ENCODE data around the gene PPA2. TPM values are rescaled to one million over a fixed set of nuclear protein-coding genes. Genes with fewer than 3 reads are reported as not detected.

The PPA2 gene
- total and polyA plus RNA-seq, 2 experiments from 2014 or later, result 58.4 to 63.7 TPM

DNA sequence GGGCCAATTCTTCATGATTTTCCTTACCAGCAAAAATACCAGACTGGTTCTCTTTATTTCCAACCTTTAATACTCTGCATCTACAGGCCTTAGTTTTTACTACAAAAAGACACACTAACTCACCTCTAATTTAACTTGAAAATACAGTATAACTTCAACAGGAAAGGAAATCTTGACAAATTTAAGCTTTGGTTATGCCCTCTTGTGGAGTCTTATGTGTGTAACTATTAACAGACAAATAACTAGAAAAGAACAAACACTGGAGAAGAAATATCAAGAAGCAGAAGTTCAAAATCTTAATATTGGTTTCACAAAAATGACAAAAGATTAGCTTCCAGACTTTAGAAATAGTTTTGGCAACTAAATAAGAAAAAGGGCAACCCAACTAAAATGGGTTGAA is 33.0 kb downstream of the PPA2 start (continued):
- TF ChIP-seq ZNF462 (CRISPR knock-in tag; IDR thresholded peaks at IDR 0.05) (no peak), ZNF114 (CRISPR knock-in tag; IDR thresholded peaks at IDR 0.05) (no peak), CREB1 (CRISPR knock-in tag; IDR thresholded peaks at IDR 0.05; ENCODE audit: low read depth) (no peak), NANOG (IDR thresholded peaks at IDR 0.05; ENCODE audit: borderline replicate concordance) (no peak)

GRCh38 chr4:105437637-105438036 is 36.2 kb downstream of the PPA2 start:
- H3K27me3 Mint-ChIP-seq (ENCODE audit: insufficient read depth, low read depth, poor library complexity), result no peaks in the 10 kb centered on the region
- H3K27ac Mint-ChIP-seq, result no peak overlapping the region
- H3K4me3 ChIP-seq, result no peak overlapping the region
- H3K27ac ChIP-seq (ENCODE audit: low read depth), result no peak overlapping the region
- no peak overlapping the region for H2AFZ ChIP-seq
- H3K4me2 ChIP-seq, result no peak overlapping the region
- DNase-seq (ENCODE audit: low spot score) (no peak), ATAC-seq (no peak)
- H3K36me3 ChIP-seq (ENCODE audit: insufficient read depth), result no peaks in the 10 kb centered on the region; the same call in 1 of the 2 replicates
- H3K4me1 ChIP-seq (ENCODE audit: insufficient read depth), result no peaks in the 10 kb centered on the region
- no peaks in the 10 kb centered on the region for H3F3A ChIP-seq (replicated peaks; ENCODE audit: low read depth)
- H3K9me2 ChIP-seq (ENCODE audit: insufficient read depth), result no peaks in the 10 kb centered on the region
- no peaks in the 10 kb centered on the region for H3K4me1 Mint-ChIP-seq
- H3K36me3 Mint-ChIP-seq (ENCODE audit: low read depth), result peaks cover 46% of the 10 kb centered on the region
- no peak overlapping the region for H3K4me3 Mint-ChIP-seq
- no peaks in the 10 kb centered on the region for H3K79me2 ChIP-seq (replicated peaks; ENCODE audit: insufficient read depth)
- peaks cover 6% of the 10 kb centered on the region for H4K20me1 ChIP-seq (replicated peaks; ENCODE audit: insufficient read depth)
- no peaks in the 10 kb centered on the region for H3K9me3 Mint-ChIP-seq
- no peaks in the 10 kb centered on the region for H3K27me3 ChIP-seq (ENCODE audit: insufficient read depth)
- TF ChIP-seq, protein P1, sequence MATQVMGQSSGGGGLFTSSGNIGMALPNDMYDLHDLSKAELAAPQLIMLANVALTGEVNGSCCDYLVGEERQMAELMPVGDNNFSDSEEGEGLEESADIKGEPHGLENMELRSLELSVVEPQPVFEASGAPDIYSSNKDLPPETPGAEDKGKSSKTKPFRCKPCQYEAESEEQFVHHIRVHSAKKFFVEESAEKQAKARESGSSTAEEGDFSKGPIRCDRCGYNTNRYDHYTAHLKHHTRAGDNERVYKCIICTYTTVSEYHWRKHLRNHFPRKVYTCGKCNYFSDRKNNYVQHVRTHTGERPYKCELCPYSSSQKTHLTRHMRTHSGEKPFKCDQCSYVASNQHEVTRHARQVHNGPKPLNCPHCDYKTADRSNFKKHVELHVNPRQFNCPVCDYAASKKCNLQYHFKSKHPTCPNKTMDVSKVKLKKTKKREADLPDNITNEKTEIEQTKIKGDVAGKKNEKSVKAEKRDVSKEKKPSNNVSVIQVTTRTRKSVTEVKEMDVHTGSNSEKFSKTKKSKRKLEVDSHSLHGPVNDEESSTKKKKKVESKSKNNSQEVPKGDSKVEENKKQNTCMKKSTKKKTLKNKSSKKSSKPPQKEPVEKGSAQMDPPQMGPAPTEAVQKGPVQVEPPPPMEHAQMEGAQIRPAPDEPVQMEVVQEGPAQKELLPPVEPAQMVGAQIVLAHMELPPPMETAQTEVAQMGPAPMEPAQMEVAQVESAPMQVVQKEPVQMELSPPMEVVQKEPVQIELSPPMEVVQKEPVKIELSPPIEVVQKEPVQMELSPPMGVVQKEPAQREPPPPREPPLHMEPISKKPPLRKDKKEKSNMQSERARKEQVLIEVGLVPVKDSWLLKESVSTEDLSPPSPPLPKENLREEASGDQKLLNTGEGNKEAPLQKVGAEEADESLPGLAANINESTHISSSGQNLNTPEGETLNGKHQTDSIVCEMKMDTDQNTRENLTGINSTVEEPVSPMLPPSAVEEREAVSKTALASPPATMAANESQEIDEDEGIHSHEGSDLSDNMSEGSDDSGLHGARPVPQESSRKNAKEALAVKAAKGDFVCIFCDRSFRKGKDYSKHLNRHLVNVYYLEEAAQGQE (IDR thresholded peaks at IDR 0.05; ENCODE audit: unreplicated experiment), result no peak
- TF ChIP-seq POLR2AphosphoS5 (IDR thresholded peaks at IDR 0.05; ENCODE audit: low read depth), result no peak
- TF ChIP-seq CREB1 (CRISPR knock-in tag; IDR thresholded peaks at IDR 0.05; ENCODE audit: low read depth), result no peak
- no peak for TF ChIP-seq ETS1 (IDR thresholded peaks at IDR 0.05)
- no peak for TF ChIP-seq ZNF331 (CRISPR knock-in tag; IDR thresholded peaks at IDR 0.05; ENCODE audit: low read depth)
- no peak for TF ChIP-seq ZNF114 (CRISPR knock-in tag; IDR thresholded peaks at IDR 0.05)
- TF ChIP-seq EZH2phosphoT487 (IDR thresholded peaks at IDR 0.05; ENCODE audit: unreplicated experiment), result no peak
- no peak for TF ChIP-seq EZH2 (IDR thresholded peaks at IDR 0.05; ENCODE audit: low read depth, unreplicated experiment)
- TF ChIP-seq STAT1 (IDR thresholded peaks at IDR 0.05; ENCODE audit: unreplicated experiment), result no peak
